ENCODE data around the gene ECT2L.

DNA sequence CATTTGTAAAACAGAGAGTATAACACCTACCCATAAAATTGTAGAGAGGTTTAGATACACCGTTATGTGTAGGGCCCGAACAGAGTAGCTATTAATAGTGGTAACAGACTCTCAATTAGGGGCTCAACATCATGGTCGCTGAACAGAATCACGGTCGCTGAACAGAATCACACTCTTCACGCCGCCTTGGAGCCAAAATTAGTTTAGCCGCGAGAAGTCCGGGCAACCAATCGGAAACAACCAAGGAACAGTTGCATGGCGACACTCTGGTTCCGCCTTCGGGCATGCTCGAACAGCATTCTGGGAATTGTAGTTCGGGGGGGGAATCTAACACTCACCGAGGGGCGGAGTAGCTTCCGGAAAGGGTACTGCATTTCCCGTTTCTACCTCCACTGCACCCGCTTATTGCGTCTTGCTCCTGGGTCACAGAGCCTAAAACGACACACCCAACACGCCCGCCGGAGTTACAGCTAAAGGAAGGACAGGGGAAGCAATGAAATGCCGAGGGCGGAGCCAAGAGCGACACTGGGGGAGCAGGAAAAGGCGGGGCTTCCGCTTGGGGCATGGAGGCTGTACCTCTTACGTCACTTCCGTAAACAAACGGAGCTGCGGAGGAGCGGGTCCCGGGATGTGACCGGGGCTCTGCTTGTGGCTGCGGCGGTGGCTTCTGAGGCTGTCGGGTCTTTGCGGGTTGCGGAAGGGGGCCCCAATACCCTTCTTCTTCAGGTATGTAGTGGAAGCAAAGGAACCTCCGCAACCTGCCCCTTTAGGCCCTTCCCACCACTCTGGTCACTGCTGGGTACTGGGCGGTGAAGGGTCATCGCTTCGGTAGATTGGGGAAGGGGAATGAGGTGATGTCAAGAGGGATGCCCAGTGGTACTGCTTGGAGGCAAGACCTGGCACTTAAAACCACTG is 22.5 kb upstream of the ECT2L start, which contains the start of gene CCDC28A:
- TF ChIP-seq, protein P1, sequence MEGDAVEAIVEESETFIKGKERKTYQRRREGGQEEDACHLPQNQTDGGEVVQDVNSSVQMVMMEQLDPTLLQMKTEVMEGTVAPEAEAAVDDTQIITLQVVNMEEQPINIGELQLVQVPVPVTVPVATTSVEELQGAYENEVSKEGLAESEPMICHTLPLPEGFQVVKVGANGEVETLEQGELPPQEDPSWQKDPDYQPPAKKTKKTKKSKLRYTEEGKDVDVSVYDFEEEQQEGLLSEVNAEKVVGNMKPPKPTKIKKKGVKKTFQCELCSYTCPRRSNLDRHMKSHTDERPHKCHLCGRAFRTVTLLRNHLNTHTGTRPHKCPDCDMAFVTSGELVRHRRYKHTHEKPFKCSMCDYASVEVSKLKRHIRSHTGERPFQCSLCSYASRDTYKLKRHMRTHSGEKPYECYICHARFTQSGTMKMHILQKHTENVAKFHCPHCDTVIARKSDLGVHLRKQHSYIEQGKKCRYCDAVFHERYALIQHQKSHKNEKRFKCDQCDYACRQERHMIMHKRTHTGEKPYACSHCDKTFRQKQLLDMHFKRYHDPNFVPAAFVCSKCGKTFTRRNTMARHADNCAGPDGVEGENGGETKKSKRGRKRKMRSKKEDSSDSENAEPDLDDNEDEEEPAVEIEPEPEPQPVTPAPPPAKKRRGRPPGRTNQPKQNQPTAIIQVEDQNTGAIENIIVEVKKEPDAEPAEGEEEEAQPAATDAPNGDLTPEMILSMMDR (IDR thresholded peaks at IDR 0.05; ENCODE audit: insufficient read depth, low read length): no peak
- TF ChIP-seq SPI1 (IDR thresholded peaks at IDR 0.05; ENCODE audit: borderline replicate concordance, low read depth) (peak; percentile 45; the same call in 1 of the 2 replicates), POLR2AphosphoS5 (IDR thresholded peaks at IDR 0.05; ENCODE audit: low read depth) (peak; percentile 31; the same call in 1 of the 2 replicates), GABPA (IDR thresholded peaks at IDR 0.05; ENCODE audit: low read depth) (peak; percentile 86)
- TF ChIP-seq, protein P2, sequence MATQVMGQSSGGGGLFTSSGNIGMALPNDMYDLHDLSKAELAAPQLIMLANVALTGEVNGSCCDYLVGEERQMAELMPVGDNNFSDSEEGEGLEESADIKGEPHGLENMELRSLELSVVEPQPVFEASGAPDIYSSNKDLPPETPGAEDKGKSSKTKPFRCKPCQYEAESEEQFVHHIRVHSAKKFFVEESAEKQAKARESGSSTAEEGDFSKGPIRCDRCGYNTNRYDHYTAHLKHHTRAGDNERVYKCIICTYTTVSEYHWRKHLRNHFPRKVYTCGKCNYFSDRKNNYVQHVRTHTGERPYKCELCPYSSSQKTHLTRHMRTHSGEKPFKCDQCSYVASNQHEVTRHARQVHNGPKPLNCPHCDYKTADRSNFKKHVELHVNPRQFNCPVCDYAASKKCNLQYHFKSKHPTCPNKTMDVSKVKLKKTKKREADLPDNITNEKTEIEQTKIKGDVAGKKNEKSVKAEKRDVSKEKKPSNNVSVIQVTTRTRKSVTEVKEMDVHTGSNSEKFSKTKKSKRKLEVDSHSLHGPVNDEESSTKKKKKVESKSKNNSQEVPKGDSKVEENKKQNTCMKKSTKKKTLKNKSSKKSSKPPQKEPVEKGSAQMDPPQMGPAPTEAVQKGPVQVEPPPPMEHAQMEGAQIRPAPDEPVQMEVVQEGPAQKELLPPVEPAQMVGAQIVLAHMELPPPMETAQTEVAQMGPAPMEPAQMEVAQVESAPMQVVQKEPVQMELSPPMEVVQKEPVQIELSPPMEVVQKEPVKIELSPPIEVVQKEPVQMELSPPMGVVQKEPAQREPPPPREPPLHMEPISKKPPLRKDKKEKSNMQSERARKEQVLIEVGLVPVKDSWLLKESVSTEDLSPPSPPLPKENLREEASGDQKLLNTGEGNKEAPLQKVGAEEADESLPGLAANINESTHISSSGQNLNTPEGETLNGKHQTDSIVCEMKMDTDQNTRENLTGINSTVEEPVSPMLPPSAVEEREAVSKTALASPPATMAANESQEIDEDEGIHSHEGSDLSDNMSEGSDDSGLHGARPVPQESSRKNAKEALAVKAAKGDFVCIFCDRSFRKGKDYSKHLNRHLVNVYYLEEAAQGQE (IDR thresholded peaks at IDR 0.05; ENCODE audit: insufficient replicate concordance, low read depth): peak; percentile 21

All from HL-60 (cell line).